ENCODE measurements around the gene FLNB. TPM values are rescaled to one million over a fixed set of nuclear protein-coding genes. Genes with fewer than 3 reads are reported as not detected.
A peak's percentile ranks its signal among the peaks of the same experiment; 100 is the strongest.

The FLNB gene
- polyA plus RNA-seq, 3 donors: 0.47 to 4.0 (median 2.1) TPM

GRCh38 chr3:58173029-58173668, 164.9 kb downstream of the FLNB start:
- Histone ChIP-seq H3K4me2 (replicated peaks; ENCODE audit: extremely low read depth, low read length, poor library complexity, severe bottlenecking) (no peak overlapping the region), H3K27ac (ENCODE audit: low read depth in 1 of 2, low read length in 2 of 2) (no peak overlapping the region), H3K27me3 (ENCODE audit: control insufficient read depth in 2 of 2, insufficient read depth in 2 of 2, low read length in 2 of 2) (peaks cover 0 to 3% of the 10 kb centered on the region in 2 donors), H2AFZ (ENCODE audit: insufficient read depth, low read depth, low read length, poor library complexity, severe bottlenecking) (no peak overlapping the region), H3K4me3 (replicated peaks in 1 of 3; ENCODE audit: low read depth in 2 of 3, low read length in 3 of 3) (no peak overlapping the region), H3K79me2 (ENCODE audit: insufficient read depth, low read length) (no peaks in the 10 kb centered on the region), H3K9ac (ENCODE audit: insufficient read depth, low read length, poor library complexity, severe bottlenecking) (no peak overlapping the region), H3K4me1 (ENCODE audit: control insufficient read depth in 1 of 2, insufficient read depth in 2 of 2, low read length in 2 of 2) (peaks cover 16 to 20% of the 10 kb centered on the region in 2 donors), H4K20me1 (ENCODE audit: insufficient read depth, low read length) (no peaks in the 10 kb centered on the region), H3K9me3 (replicated peaks in 1 of 2; ENCODE audit: control insufficient read depth in 1 of 2, insufficient read depth in 1 of 2, low read length in 2 of 2) (no peaks in the 10 kb centered on the region), H3K36me3 (replicated peaks in 1 of 2; ENCODE audit: control insufficient read depth in 1 of 2, insufficient read depth in 2 of 2, low read length in 2 of 2) (peaks cover 5 to 37% of the 10 kb centered on the region in 2 donors)
- intact Hi-C loops (cut with micrococcal nuclease): no loop called here
- H3K36me3 Mint-ChIP-seq: peaks cover 35 to 46% of the 10 kb centered on the region in 2 donors
- no peaks in the 10 kb centered on the region for H3K9me3 Mint-ChIP-seq
- H3K27me3 Mint-ChIP-seq (ENCODE audit: low read depth in 3 of 3): peaks cover 4 to 10% (median 6%) of the 10 kb centered on the region in 3 donors
- 37% methylated on average over 12 of the region's 14 CpGs for WGBS (ENCODE audit: insufficient coverage)
- DNase-seq: no peak
- H3K4me3 Mint-ChIP-seq: no peak overlapping the region
- H3K4me1 Mint-ChIP-seq: peaks cover 20% of the 10 kb centered on the region
- H3K27ac Mint-ChIP-seq: peak overlapping the region in 1 of 7 donors; percentile 30
- TF ChIP-seq, protein P1, sequence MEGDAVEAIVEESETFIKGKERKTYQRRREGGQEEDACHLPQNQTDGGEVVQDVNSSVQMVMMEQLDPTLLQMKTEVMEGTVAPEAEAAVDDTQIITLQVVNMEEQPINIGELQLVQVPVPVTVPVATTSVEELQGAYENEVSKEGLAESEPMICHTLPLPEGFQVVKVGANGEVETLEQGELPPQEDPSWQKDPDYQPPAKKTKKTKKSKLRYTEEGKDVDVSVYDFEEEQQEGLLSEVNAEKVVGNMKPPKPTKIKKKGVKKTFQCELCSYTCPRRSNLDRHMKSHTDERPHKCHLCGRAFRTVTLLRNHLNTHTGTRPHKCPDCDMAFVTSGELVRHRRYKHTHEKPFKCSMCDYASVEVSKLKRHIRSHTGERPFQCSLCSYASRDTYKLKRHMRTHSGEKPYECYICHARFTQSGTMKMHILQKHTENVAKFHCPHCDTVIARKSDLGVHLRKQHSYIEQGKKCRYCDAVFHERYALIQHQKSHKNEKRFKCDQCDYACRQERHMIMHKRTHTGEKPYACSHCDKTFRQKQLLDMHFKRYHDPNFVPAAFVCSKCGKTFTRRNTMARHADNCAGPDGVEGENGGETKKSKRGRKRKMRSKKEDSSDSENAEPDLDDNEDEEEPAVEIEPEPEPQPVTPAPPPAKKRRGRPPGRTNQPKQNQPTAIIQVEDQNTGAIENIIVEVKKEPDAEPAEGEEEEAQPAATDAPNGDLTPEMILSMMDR (IDR thresholded peaks at IDR 0.05): no peak

DNA sequence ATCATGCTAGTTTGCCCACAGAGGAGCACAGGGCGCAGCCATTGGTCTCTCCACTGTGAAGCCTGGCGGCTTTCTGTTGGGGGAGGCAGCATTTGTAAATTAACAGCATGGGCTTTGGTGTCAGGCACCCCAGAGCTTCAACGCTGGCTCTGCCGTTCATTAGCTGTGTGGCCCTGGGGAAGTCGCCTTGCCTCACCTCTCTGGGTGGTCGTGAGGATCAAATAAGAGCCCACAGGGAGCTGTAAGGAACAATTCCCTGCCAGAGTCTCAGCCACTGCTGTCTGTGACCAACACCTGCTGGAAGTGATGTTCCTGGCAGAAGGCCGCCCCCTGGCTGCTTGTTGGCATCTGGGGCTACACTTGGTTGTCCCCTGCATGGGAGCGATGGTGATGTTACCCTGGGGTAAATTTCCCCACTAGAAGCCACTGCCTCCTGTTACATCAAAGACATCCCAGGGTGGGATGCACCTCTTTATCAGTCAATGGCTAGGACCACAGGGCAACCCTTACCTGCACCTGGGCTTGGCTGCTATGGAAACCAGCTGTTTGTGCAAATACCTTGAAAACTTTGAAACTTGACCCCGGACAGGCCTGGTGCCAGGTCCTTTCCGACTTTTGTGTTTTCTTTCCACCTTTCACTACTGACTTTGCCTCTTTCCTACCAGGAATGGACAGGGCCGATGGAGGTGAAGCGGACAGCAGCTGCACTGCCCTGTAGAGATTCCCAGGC, 165.6 kb downstream of the FLNB start:
- H3K4me1 ChIP-seq (ENCODE audit: control insufficient read depth in 1 of 2, insufficient read depth in 2 of 2, low read length in 2 of 2): peaks cover 22 to 27% of the 10 kb centered on the region in 2 donors
- no peaks in the 10 kb centered on the region for H3K79me2 ChIP-seq (ENCODE audit: insufficient read depth, low read length)
- no peaks in the 10 kb centered on the region for H3K9me3 ChIP-seq (replicated peaks in 1 of 2; ENCODE audit: control insufficient read depth in 1 of 2, insufficient read depth in 1 of 2, low read length in 2 of 2)
- Mint-ChIP-seq H3K27ac (peak overlapping the region in 1 of 7 donors; percentile 5), H3K9me3 (no peaks in the 10 kb centered on the region), H3K27me3 (ENCODE audit: low read depth in 3 of 3) (peaks cover 8 to 17% (median 12%) of the 10 kb centered on the region in 3 donors), H3K4me3 (no peak overlapping the region), H3K36me3 (peaks cover 29 to 39% of the 10 kb centered on the region in 2 donors), H3K4me1 (peaks cover 26% of the 10 kb centered on the region)
- no peak overlapping the region for H3K4me3 ChIP-seq (replicated peaks in 1 of 3; ENCODE audit: low read depth in 2 of 3, low read length in 3 of 3)
- peaks cover 0 to 8% of the 10 kb centered on the region in 2 donors for H3K27me3 ChIP-seq (ENCODE audit: control insufficient read depth in 2 of 2, insufficient read depth in 2 of 2, low read length in 2 of 2)
- no peaks in the 10 kb centered on the region for H4K20me1 ChIP-seq (ENCODE audit: insufficient read depth, low read length)
- H3K9ac ChIP-seq (ENCODE audit: insufficient read depth, low read length, poor library complexity, severe bottlenecking): no peak overlapping the region
- H2AFZ ChIP-seq (ENCODE audit: insufficient read depth, low read depth, low read length, poor library complexity, severe bottlenecking): no peak overlapping the region
- TF ChIP-seq, protein P1 (IDR thresholded peaks at IDR 0.05): no peak
- intact Hi-C loops (cut with micrococcal nuclease): no loop called here
- WGBS (ENCODE audit: insufficient coverage): 58% methylated on average over 11 of the region's 12 CpGs
- no peak for DNase-seq
- peaks cover 3 to 31% of the 10 kb centered on the region in 2 donors for H3K36me3 ChIP-seq (replicated peaks in 1 of 2; ENCODE audit: control insufficient read depth in 1 of 2, insufficient read depth in 2 of 2, low read length in 2 of 2)
- no peak overlapping the region for H3K4me2 ChIP-seq (replicated peaks; ENCODE audit: extremely low read depth, low read length, poor library complexity, severe bottlenecking)
- no peak overlapping the region for H3K27ac ChIP-seq (ENCODE audit: low read depth in 1 of 2, low read length in 2 of 2)
